Prostate gland (tissue), 2 donors: ENCODE measurements around the gene BRD3. TPM values are rescaled to one million over a fixed set of nuclear protein-coding genes. Genes with fewer than 3 reads are reported as not detected.

Experiments
- DNase-seq: peaks from one replicate; pipeline ENCODE4 v3.0.0-alpha.2; 2019; ENCODE audit warnings: low spot score
- H3K27ac ChIP-seq, 2 donors: fragments of 200-600 bp; sonication (generic); 2 replicates each; pipeline ENCODE4 v1.5.1; 2017 to 2019
- H3K27me3 ChIP-seq: fragments of 200-600 bp; sonication (generic); replicated peaks from 2 replicates; pipeline ENCODE4 v1.5.1; 2019; ENCODE audit not compliant: insufficient read depth
- H3K36me3 ChIP-seq, 2 donors: fragments of 200-600 bp; sonication (generic); 1 replicate in 1 of 2; 2 replicates in 1 of 2; pipeline versions ENCODE4 v1.5.1 to v1.8.1; 2017 to 2019
- H3K4me1 ChIP-seq: fragments of 200-600 bp; sonication (generic); replicated peaks from 2 replicates; pipeline ENCODE4 v1.5.1; 2019
- H3K4me3 ChIP-seq, 2 donors: fragments of 200-600 bp; sonication (generic); 2 replicates each; pipeline ENCODE4 v1.5.1; 2017 to 2019
- H3K9me3 ChIP-seq: fragments of 200-600 bp; sonication (generic); 2 replicates; pipeline ENCODE4 v1.5.1; 2017
- POLR2A ChIP-seq: fragments of 450-650 bp; IDR thresholded peaks from one replicate; pipeline ENCODE4 v1.6.1; 2016; ENCODE audit warnings: antibody characterized with exemption, mild to moderate bottlenecking
- POLR2AphosphoS5 ChIP-seq: sonication (generic); formaldehyde crosslinking; IDR thresholded peaks from one replicate; pipeline ENCODE4 v1.6.1; 2017; ENCODE audit warnings: antibody characterized with exemption
- WGBS: methylation state at CpG from one replicate; pipeline ENCODE4 v1.1.5; 2018; 5-methylcytosine and 5-hydroxymethylcytosine counted together
- intact Hi-C: fragments of 100-400 bp; cut with DNase I; formaldehyde crosslinking; loops from one replicate; pipeline ENCODE4 v1.14.2; 2022
- total RNA-seq, 2 donors: library from RNA; depleted of rRNA; stranded (reverse); fragments of >200 nt; gene quantifications; one replicate each; pipeline ENCODE4 v1.1.0, GENCODE V29; 2016
- TF ChIP-seq, protein P1 (sequence below), 4 experiments: fragments of 200-600 bp in 2 of 4; fragments of 450-650 bp in 2 of 4; sonication (generic) in 2 of 4; IDR thresholded peaks; 1 replicate in 3 of 4; 2 replicates in 1 of 4; pipeline ENCODE4 v1.5.1; 2016 to 2019; ENCODE audit warnings: antibody characterized with exemption in 4 of 4, mild to moderate bottlenecking in 2 of 4, moderate library complexity in 2 of 4

The BRD3 gene
- total RNA-seq, 2 donors from 2014 or later: 31.8 to 44.3 TPM

DNA sequence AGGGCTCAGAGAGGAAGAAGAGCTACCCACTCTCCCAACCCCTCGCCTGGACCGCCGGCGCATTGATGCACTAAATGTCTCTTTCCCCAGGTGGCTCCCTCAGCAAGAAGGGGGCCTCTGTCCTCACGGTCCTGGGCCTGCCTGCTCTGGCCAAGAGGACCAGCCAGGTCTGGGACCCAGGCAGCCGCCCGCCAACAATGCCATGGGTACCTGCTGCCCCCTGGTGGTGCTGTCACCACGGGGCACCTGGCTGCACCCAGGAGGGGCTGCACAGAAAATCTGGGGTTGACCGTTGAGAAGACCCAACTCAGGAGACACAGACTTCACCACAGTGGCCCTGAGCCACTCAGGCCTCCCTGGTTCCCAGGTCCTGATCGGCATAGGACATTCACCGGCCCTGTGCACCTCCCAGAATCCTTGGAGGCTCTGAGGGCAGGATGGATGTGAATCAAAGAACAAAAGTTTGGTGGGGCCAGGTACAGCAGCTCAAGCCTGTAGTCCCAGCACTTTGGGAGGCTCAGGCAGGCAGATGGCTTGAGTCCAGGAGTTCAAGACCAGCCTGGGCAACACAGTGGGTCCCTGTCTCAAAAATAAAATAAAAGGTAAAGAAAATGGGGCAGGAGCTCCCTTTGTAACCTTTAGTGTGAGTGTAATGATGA is 73.3 kb downstream of the BRD3 start:
- no peak overlapping the region for H3K4me3 ChIP-seq

GRCh38 chr9:133993635-133994253 is 74.1 kb downstream of the BRD3 start:
- WGBS: 55% methylated on average over 16 of the region's 16 CpGs
- TF ChIP-seq POLR2A (no peak), POLR2AphosphoS5 (no peak)
- TF ChIP-seq, protein P1, sequence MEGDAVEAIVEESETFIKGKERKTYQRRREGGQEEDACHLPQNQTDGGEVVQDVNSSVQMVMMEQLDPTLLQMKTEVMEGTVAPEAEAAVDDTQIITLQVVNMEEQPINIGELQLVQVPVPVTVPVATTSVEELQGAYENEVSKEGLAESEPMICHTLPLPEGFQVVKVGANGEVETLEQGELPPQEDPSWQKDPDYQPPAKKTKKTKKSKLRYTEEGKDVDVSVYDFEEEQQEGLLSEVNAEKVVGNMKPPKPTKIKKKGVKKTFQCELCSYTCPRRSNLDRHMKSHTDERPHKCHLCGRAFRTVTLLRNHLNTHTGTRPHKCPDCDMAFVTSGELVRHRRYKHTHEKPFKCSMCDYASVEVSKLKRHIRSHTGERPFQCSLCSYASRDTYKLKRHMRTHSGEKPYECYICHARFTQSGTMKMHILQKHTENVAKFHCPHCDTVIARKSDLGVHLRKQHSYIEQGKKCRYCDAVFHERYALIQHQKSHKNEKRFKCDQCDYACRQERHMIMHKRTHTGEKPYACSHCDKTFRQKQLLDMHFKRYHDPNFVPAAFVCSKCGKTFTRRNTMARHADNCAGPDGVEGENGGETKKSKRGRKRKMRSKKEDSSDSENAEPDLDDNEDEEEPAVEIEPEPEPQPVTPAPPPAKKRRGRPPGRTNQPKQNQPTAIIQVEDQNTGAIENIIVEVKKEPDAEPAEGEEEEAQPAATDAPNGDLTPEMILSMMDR (IDR thresholded peaks at IDR 0.05): no peak
- Histone ChIP-seq H3K4me1 (no peaks in the 10 kb centered on the region), H3K27ac (peak overlapping the region; percentile 89 to 94), H3K36me3 (no peaks in the 10 kb centered on the region), H3K27me3 (no peaks in the 10 kb centered on the region), H3K4me3 (peak overlapping the region; percentile 56 to 68), H3K9me3 (no peaks in the 10 kb centered on the region)
- intact Hi-C loops: loop anchor here (1.0 kb wide), 1 partner anchor 200 kb away; no protein-coding TSS in a partner anchor
- DNase-seq: no peak

More for the DNA sequence above, 73.3 kb downstream of the BRD3 start:
- intact Hi-C loops: loop anchor here (1.0 kb wide), 1 partner anchor 201 kb away; no protein-coding TSS in a partner anchor
- no peaks in the 10 kb centered on the region for H3K9me3 ChIP-seq
- no peak overlapping the region for H3K27ac ChIP-seq
- TF ChIP-seq POLR2A: no peak
- TF ChIP-seq, protein P1 (IDR thresholded peaks at IDR 0.05): peak; percentile 98 to 100 (median 99)
- peak; percentile 38 for TF ChIP-seq POLR2AphosphoS5
- WGBS: 3% methylated on average over 11 of the region's 11 CpGs
- H3K36me3 ChIP-seq: no peaks in the 10 kb centered on the region
- DNase-seq: peak; percentile 64
- no peaks in the 10 kb centered on the region for H3K4me1 ChIP-seq
- H3K27me3 ChIP-seq: no peaks in the 10 kb centered on the region

GRCh38 chr9:133992780-133993634 is 74.8 kb downstream of the BRD3 start:
- intact Hi-C loops: no loop called here
- Histone ChIP-seq H3K27me3 (no peaks in the 10 kb centered on the region), H3K4me1 (no peaks in the 10 kb centered on the region), H3K36me3 (no peaks in the 10 kb centered on the region), H3K9me3 (no peaks in the 10 kb centered on the region), H3K4me3 (peak overlapping the region; percentile 56 to 68), H3K27ac (peak overlapping the region; percentile 89 to 94)
- peak; percentile 73 for TF ChIP-seq POLR2A
- peak; percentile 64 for TF ChIP-seq POLR2AphosphoS5
- TF ChIP-seq, protein P1 (IDR thresholded peaks at IDR 0.05): peak; percentile 12 to 56 (median 42)
- under 1% methylated on average over 42 of the region's 74 CpGs for WGBS
- DNase-seq: peak; percentile 84

GRCh38 chr9:133991964-133992779 is 75.7 kb downstream of the BRD3 start, which contains the start of gene VAV2:
Gene VAV2, minus strand, starts transcription at chr9:133992324. Its CDS starts 46 bp downstream, at chr9:133992278.
- intact Hi-C loops: no loop called here
- DNase-seq: peak; percentile 46

More at GRCh38 chr9:133991964-133992779, 75.7 kb downstream of the BRD3 start, which contains the start of gene VAV2:
- TF ChIP-seq POLR2AphosphoS5 (no peak), POLR2A (no peak)
- TF ChIP-seq, protein P1 (IDR thresholded peaks at IDR 0.05): no peak
- Histone ChIP-seq H3K27ac (peak within 1 kb of the TSS; percentile 89 to 94), H3K27me3 (no peaks in the 10 kb centered on the region), H3K9me3 (no peaks in the 10 kb centered on the region), H3K4me3 (peak within 1 kb of the TSS; percentile 56 to 68), H3K36me3 (no peaks in the 10 kb centered on the region), H3K4me1 (no peaks in the 10 kb centered on the region)
- WGBS: 0% methylated on average over 64 of the region's 124 CpGs
